Nephron progenitor cell (in vitro differentiated cells): Measurements from ENCODE around the gene HOXB3.
A peak's percentile ranks its signal among the peaks of the same experiment; 100 is the strongest.

ENCODE experiments used
- DNase-seq: peaks from one replicate; pipeline ENCODE4 v3.0.0; 2021
- H3K27ac Mint-ChIP-seq: 2 replicates; pipeline ENCODE4 v1.8.0; 2021; ENCODE audit warnings: mild to moderate bottlenecking, moderate library complexity, mixed read lengths
- H3K27me3 Mint-ChIP-seq: 2 replicates; pipeline ENCODE4 v1.8.0; 2021; ENCODE audit warnings: mild to moderate bottlenecking, low read depth, mixed read lengths; ENCODE audit not compliant: poor library complexity
- H3K36me3 Mint-ChIP-seq: 2 replicates; pipeline ENCODE4 v1.8.0; 2021; ENCODE audit warnings: low read depth, mixed read lengths
- H3K4me1 Mint-ChIP-seq: 2 replicates; pipeline ENCODE4 v1.8.0; 2021; ENCODE audit warnings: mixed read lengths
- H3K4me3 Mint-ChIP-seq: 2 replicates; pipeline ENCODE4 v1.8.0; 2021; ENCODE audit warnings: mild to moderate bottlenecking, moderate library complexity, mixed read lengths
- H3K9me3 Mint-ChIP-seq: 2 replicates; pipeline ENCODE4 v1.8.0; 2021; ENCODE audit warnings: mild to moderate bottlenecking, moderate library complexity, mixed read lengths
- CTCF ChIP-seq: fragments of 200-600 bp; sonication (generic); IDR thresholded peaks from 2 replicates; pipeline ENCODE4 v1.5.0; 2021; ENCODE audit warnings: antibody characterized with exemption

The HOXB3 gene

GRCh38 chr17:48621410-48622392, 31.7 kb upstream of the HOXB3 start:
- peak overlapping the region; percentile 100 for H3K27ac Mint-ChIP-seq
- peaks cover 65% of the 10 kb centered on the region for H3K4me1 Mint-ChIP-seq
- H3K27me3 Mint-ChIP-seq: peaks cover 17% of the 10 kb centered on the region
- peaks cover 51% of the 10 kb centered on the region for H3K36me3 Mint-ChIP-seq
- no peak for TF ChIP-seq CTCF
- no peaks in the 10 kb centered on the region for H3K9me3 Mint-ChIP-seq
- peak overlapping the region; percentile 99 for H3K4me3 Mint-ChIP-seq
- peak; percentile 52 for DNase-seq

- H3K27ac Mint-ChIP-seq: peak overlapping the region; percentile 100
- H3K9me3 Mint-ChIP-seq: no peaks in the 10 kb centered on the region
Measured at GRCh38 chr17:48620461-48621139, 30.6 kb upstream of the HOXB3 start.

GRCh38 chr17:48619826-48620449, 29.9 kb upstream of the HOXB3 start:
- peaks cover 78% of the 10 kb centered on the region for H3K4me1 Mint-ChIP-seq
- peaks cover 21% of the 10 kb centered on the region for H3K27me3 Mint-ChIP-seq
- H3K27ac Mint-ChIP-seq: peak overlapping the region; percentile 100
- H3K4me3 Mint-ChIP-seq: peak overlapping the region; percentile 99
- no peaks in the 10 kb centered on the region for H3K9me3 Mint-ChIP-seq
- peaks cover 47% of the 10 kb centered on the region for H3K36me3 Mint-ChIP-seq
- DNase-seq: peak; percentile 50
- no peak for TF ChIP-seq CTCF

More at GRCh38 chr17:48620461-48621139, 30.6 kb upstream of the HOXB3 start:
- Mint-ChIP-seq H3K36me3 (peaks cover 50% of the 10 kb centered on the region), H3K4me3 (peak overlapping the region; percentile 99), H3K27me3 (peaks cover 21% of the 10 kb centered on the region), H3K4me1 (peaks cover 74% of the 10 kb centered on the region)
- DNase-seq: no peak
- TF ChIP-seq CTCF: no peak

GRCh38 chr17:48618256-48618896, 28.3 kb upstream of the HOXB3 start:
- H3K4me1 Mint-ChIP-seq: peaks cover 73% of the 10 kb centered on the region
- peak overlapping the region; percentile 99 for H3K4me3 Mint-ChIP-seq
- no peaks in the 10 kb centered on the region for H3K9me3 Mint-ChIP-seq
- peak; percentile 96 for DNase-seq
- TF ChIP-seq CTCF: peak; percentile 98
- peak overlapping the region; percentile 100 for H3K27ac Mint-ChIP-seq
- H3K27me3 Mint-ChIP-seq: peaks cover 14% of the 10 kb centered on the region
- peaks cover 40% of the 10 kb centered on the region for H3K36me3 Mint-ChIP-seq

GRCh38 chr17:48617471-48618255, 27.6 kb upstream of the HOXB3 start:
- Mint-ChIP-seq H3K4me3 (peak overlapping the region; percentile 99), H3K9me3 (no peaks in the 10 kb centered on the region), H3K27ac (peak overlapping the region; percentile 100), H3K36me3 (peaks cover 40% of the 10 kb centered on the region), H3K27me3 (peaks cover 12% of the 10 kb centered on the region), H3K4me1 (peaks cover 66% of the 10 kb centered on the region)
- TF ChIP-seq CTCF: no peak
- no peak for DNase-seq
